HG02759 (cell line): ENCODE data around the gene SIRT5.

Experiments
- ATAC-seq: cut with Tn5 transposase; IDR thresholded peaks from one replicate; pipeline ENCODE4 v1.9.1; 2021; ENCODE audit warnings: mild to moderate bottlenecking, moderate library complexity; ENCODE audit not compliant: unreplicated experiment

Gene SIRT5

DNA sequence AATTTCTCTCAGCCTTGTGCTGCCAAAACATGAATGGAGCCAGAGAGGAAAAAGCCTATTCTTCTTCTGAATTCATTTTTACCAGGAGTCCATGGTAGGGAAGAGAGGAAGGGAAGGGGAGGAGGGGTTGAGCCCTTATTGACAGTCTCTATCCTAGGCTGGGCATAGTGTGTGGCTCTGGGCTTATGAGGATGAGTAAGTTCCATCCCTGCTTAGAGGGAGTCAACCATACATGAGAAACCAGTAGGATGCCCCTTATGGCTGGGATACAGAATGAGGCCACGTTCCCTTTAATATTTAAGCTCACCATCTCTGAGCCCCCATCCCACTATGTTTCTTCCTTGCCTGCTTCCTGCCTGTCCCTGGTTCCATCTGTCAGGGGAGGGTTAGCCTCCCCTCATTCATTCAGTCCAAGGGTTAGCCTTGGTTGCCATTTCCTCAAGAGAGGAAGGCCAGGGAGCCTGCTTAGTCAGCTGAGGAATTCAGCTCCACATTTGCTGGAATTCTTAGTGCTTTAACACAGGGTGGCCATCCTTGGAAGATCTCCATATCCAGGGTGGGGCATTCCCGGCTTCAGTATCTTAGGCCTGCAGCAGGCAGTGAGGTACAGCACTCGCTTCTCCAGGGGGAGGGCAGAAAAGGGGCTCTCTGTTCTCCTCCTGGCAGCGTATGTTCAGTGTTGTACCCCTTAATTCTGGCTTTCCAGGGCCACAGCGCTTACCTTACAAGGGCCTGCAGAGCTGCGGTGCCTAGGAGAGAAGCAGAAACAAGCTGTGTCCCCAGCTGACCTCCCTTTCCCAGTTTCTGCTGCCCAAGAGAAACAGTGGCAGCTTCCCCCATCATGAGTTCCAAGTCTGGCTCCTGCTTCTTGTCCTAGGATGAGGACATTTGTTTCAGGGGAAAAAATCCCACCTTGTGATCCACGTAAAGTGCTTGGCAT, 12.5 kb downstream of the SIRT5 start:
- ATAC-seq = no peak

DNA sequence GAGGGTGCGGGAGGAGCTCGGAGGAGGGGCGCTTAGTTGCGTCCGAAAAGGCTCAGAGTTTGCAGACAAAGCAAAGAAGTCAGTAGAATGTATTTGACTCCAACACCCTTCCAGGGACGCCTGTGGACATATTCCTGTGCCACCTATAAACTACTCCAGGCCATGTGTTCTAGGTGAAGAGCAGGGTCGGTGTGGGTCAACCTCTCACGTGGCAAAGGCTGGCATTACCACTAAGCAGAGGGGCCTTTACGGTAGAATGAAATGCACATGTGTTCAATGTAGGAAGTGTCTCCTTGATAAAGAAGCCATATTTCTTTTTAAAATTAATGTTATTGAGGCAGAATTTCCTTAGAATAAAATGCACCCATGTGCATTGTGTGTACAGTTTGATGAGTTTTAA, 15.4 kb downstream of the SIRT5 start:
- no peak for ATAC-seq

GRCh38 chr6:13590574-13591153, 16.3 kb downstream of the SIRT5 start:
- ATAC-seq = no peak

- ATAC-seq = no peak
These were observed 17.0 kb downstream of the SIRT5 start for GRCh38 chr6:13591205-13591921.

- ATAC-seq = no peak
These were observed 18.7 kb downstream of the SIRT5 start for GRCh38 chr6:13593103-13593502.

- ATAC-seq = no peak
These were observed 19.3 kb downstream of the SIRT5 start for GRCh38 chr6:13593720-13594119.

DNA sequence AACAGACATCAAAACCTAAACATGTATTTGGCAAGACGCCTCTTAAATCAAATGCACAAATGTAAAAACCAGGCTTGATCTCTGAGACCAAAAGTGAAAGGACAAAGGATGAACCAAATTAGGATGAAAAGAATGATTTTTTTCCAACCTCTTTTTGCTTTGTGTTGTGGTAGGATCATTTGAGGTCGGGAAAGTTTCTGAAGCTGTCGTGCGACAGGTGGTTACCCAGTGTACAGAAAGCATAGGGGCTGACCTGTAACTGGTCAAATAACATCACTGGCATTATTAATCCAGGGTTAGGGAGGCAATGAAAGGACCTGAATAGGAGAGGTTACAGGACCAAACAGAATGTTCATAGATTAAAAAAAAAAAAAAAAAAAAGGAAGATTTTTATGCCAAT, 22.7 kb downstream of the SIRT5 start:
- ATAC-seq = no peak

DNA sequence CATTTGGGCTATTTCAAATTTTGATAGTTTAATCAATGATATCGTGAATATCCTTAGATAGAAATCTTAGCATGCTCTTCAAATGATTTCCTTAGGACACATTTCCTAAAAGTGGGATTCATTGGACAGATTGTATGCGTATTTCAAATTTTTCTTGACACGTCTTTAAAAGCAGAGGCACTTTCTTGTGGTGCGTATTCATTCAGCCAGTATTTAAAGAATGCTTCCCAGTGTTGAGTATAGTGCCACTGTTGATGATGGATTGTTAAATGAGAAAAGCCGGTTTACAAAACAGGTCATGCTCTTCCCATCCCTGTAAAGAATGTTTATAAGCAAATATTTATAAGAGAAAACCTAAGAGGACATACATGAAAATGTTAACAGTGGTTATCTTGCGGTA, 25.6 kb downstream of the SIRT5 start:
- no peak for ATAC-seq

- ATAC-seq = no peak
These were observed 29.7 kb downstream of the SIRT5 start for GRCh38 chr6:13604135-13604534.

DNA sequence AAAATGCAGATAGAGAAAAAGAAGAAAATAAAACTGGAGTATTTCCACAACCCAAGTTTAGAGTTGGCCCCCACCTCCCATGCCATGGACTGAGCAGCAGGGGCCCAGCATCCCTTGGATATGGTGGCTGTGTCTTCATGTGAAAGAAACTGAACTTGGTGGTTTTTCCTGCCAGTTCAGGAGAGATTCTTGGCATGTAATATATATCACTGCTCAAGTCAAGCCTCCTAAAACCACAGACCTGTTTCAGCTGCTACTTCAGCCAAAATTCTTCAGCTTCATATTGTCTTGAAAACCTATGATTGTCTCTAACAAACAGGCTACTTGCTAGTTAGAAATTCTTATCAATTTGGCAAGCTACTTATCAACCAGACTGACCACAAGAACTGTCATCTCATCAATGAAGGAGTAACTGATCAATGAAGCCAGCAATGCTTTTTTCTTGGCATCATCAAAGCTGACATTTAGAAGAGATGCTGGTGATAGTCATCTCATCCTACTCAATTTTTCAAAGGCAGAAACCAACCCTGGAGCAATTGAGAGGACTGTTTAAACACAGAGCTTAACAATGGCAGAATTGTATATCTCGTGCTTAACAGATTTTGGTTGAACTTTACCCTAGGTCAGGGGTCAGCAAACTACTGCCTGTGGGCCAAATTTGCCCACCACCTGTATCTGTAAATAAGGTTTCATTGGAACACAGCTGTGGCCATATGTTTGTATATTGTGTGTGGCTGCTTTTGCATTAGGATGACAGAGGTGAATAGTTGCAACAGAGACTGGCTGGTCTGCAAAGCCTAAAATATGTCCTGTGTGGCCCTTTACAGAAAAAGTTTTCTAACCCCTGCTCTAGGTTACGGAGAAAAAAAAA, 30.4 kb downstream of the SIRT5 start:
- no peak for ATAC-seq

- no peak for ATAC-seq
These were observed 31.2 kb downstream of the SIRT5 start for GRCh38 chr6:13605634-13606033.

GRCh38 chr6:13611715-13612114, 37.3 kb downstream of the SIRT5 start:
- ATAC-seq = no peak

- no peak for ATAC-seq
These were observed 38.7 kb downstream of the SIRT5 start for GRCh38 chr6:13613029-13613594.

DNA sequence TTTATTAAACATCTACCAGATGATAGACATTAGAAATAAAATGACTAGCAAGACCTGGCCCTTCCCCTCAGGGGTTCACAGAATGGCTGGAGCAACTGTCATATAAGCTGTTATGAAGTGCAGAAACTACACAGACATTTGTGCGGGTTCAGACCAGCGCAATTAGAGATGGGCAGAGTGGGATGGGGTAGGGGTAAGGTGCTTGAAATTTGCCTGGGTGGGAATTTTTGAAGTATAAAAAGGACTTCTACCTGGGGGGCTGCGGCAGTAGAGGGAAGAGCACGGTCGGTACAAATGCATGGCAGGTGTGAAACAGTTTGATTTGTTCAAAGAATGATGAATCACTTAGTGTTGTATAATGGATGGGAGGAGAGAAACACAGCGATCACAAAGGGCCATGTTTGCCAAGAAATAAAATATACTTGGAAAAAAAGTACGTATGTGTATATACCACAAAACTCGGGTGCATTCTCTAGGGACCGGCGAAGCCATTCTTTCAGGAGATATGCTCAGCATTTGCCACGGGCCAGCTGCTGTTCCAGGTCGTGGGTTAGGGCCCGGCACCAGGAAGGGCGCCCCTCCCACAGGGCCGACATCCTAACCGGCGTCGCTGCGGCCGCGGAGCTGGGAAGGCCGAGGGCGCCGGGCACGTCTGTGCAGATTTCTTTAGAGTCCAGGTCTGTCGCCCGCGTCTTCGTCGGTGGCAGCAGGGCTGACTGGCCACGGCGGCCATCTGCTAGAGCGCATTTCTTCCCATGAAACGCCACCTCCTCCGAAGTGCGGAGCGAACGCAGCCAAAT, 39.9 kb downstream of the SIRT5 start:
- peak; percentile 27 for ATAC-seq

DNA sequence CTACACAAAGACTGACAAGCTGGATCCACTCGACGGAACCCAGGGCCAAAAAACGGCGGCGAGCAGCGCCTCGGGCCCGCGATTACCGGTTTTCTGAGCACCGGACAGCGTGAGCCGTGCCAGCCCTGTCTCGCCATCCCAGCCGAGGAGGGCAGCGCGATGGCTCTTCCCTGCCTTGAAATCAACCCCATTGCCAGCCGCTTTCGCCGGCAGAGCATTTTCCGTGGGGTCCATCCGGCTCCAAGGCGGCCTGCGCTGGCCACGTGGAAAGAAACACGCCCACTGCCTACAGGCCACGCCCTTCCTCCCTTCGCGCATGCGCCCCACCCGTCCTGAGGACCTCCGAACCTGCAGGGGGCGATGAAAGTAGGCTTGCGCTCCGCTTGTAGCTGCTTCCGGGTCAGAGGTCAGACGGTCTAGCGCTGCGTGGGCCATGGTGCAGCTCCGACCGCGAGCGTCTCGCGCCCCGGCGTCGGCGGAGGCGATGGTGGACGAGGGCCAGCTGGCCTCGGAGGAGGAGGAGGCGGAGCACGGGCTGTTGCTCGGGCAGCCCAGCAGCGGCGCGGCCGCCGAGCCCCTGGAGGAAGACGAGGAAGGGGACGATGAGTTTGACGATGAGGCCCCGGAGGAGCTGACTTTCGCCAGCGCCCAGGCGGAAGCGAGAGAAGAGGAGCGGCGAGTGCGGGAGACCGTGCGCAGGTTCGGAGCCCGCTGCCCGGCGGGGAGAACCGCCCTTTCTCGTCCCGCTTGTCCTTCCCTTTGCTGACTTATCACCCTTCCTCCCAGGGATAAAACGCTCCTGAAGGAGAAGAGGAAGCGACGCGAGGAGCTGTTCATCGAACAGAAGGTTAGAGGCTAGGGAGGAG, 40.8 kb downstream of the SIRT5 start, which contains the start of gene NOL7:
Gene NOL7 (plus strand): TSS at position 410 of the 866 bp plus-strand sequence. CDS start 24 bp downstream, at position 434.
- peak; percentile 89 for ATAC-seq

DNA sequence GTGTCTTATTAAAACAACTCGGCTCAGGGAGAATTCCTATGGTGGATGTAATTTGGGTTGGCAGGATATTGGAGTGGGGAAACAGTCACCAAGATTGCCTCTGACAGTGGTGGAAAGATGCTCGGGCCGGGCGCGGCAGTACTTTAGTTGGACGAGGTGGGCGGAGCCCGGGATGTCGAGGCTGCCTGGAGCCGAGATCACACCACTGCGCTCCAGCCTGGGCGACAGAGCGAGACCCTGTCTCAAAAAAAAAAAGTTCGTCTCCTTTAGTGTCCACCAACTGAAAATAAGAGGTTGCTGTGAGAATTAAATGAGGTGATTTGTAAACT, 41.4 kb downstream of the SIRT5 start:
- ATAC-seq = peak; percentile 26

GRCh38 chr6:13617066-13617465, 42.7 kb downstream of the SIRT5 start:
- ATAC-seq = no peak

DNA sequence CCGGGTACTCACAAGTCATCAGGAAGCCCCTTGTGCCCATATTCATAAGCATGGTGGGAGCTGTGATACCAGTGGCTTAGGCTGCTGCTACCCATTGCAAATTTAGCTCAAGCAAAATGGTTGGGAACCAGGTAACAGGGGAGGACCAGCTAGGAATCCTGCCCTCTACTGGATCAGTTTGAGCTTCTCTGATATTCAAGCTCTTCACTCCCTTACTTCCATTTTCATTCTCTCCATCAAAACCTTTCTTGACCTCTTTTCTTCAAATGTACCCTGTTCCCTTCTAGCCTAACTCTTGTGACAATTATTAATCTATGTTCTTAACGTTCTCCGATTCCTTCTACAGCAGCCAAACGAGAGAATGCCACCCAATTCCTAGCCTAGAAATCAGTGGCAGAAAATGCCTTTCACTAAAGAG, 50.5 kb downstream of the SIRT5 start:
- no peak for ATAC-seq
